K562 (cell line): ENCODE results near the gene ST3GAL5. TPM values are rescaled to one million over a fixed set of nuclear protein-coding genes. Genes with fewer than 3 reads are reported as not detected.

Source experiments
- ATAC-seq: fragments of 200-7000 bp; cut with Tn5 transposase; 3 replicates; pipeline ENCODE4 v1.9.1; 2020; ENCODE audit warnings: moderate library complexity
- BruUV-seq: library from RNA; stranded (reverse); fragments of 400-500 nt; replicated peaks from 2 replicates; lab custom pipeline; 2021; lab: Mats Ljungman, UMichigan
- CTCF ChIA-PET: fragments of 300-600 bp; formaldehyde crosslinking; extraction: SDS; loops from one replicate; lab custom pipeline; 2021; ENCODE audit warnings: low intra/inter-chr PET ratio; lab: Yijun Ruan, JAX
- POLR2A ChIA-PET: fragments of 300-600, 350-650 bp; sonication (Branson Sonifier 250); formaldehyde crosslinking; extraction: SDS; loops from one replicate; lab custom pipeline; 2021; ENCODE audit warnings: antibody characterized with exemption, inconsistent platforms; lab: Yijun Ruan, JAX
- DNase-seq, 4 experiments: peaks; one replicate each; pipeline versions ENCODE4 v3.0.0 to v3.0.0-alpha.2; 2011 to 2018; ENCODE audit warnings: low spot score in 3 of 4, mixed read lengths in 3 of 4; ENCODE audit errors: extremely low read depth in 1 of 4
- FAIRE-seq: peaks from 2 replicates; lab custom pipeline; 2011; peaks lifted over from hg19 to GRCh38; lab: Jason Lieb, UNC
- H2AFZ ChIP-seq: 2 replicates; pipeline ENCODE4 v1.6.0; 2011; ENCODE audit warnings: low read depth, low read length, control low read depth, inconsistent platforms
- H3K27ac ChIP-seq: fragments of 200-600 bp; 3 replicates; pipeline ENCODE4 v1.8.0; 2011; ENCODE audit warnings: low read depth, mild to moderate bottlenecking, control low read depth, inconsistent platforms, low read length, moderate library complexity, mixed read lengths; ENCODE audit errors: extremely low read depth
- H3K27me3 ChIP-seq, 2 experiments: fragments of 300-600 bp in 1 of 2; 2 replicates in 1 of 2; 3 replicates in 1 of 2; pipeline versions ENCODE4 v1.6.0 to v1.8.0; 2011; ENCODE audit warnings: inconsistent platforms in 2 of 2, low read length in 2 of 2, mild to moderate bottlenecking in 1 of 2, mixed read lengths in 1 of 2, moderate library complexity in 1 of 2; ENCODE audit not compliant: control insufficient read depth in 2 of 2, insufficient read depth in 2 of 2
- H3K36me3 ChIP-seq: fragments of 300-600 bp; 3 replicates; pipeline ENCODE4 v1.8.0; 2011; ENCODE audit warnings: mild to moderate bottlenecking, low read length, inconsistent platforms; ENCODE audit not compliant: control insufficient read depth, insufficient read depth
- H3K4me1 ChIP-seq, 2 experiments: fragments of 200-600 bp in 1 of 2; replicated peaks in 1 of 2; 2 replicates in 1 of 2; 3 replicates in 1 of 2; pipeline versions ENCODE4 v1.5.1 to v1.8.0; 2011; ENCODE audit warnings: inconsistent platforms in 2 of 2, low read length in 2 of 2, mild to moderate bottlenecking in 1 of 2, mixed read lengths in 1 of 2, moderate library complexity in 1 of 2; ENCODE audit not compliant: control insufficient read depth in 2 of 2, insufficient read depth in 2 of 2
- H3K4me2 ChIP-seq: 2 replicates; pipeline ENCODE4 v1.6.1; 2011; ENCODE audit warnings: low read length, control low read depth, inconsistent platforms, mixed read lengths; ENCODE audit not compliant: insufficient read depth
- H3K4me3 ChIP-seq: fragments of 200-600 bp; sonication (generic), shearing (Covaris generic); 2 replicates; pipeline ENCODE4 v1.5.1; 2016; ENCODE audit warnings: control low read depth, inconsistent platforms
- H3K79me2 ChIP-seq: fragments of 200-600 bp; 3 replicates; pipeline ENCODE4 v1.8.0; 2011; ENCODE audit warnings: low read length, inconsistent platforms; ENCODE audit not compliant: control insufficient read depth, insufficient read depth
- H3K9ac ChIP-seq, 2 experiments: 2 replicates each; pipeline versions ENCODE4 v1.6.0 to v1.6.1; 2011; ENCODE audit warnings: low read depth in 2 of 2, low read length in 2 of 2, control low read depth in 1 of 2, inconsistent platforms in 1 of 2, mild to moderate bottlenecking in 1 of 2, mixed read lengths in 1 of 2; ENCODE audit not compliant: insufficient read depth in 1 of 2
- H3K9me1 ChIP-seq: one replicate; pipeline ENCODE4 v1.6.0; 2011; ENCODE audit warnings: inconsistent platforms, mild to moderate bottlenecking, low read length, moderate library complexity; ENCODE audit not compliant: control insufficient read depth, insufficient read depth
- H3K9me3 ChIP-seq: replicated peaks from 2 replicates; pipeline ENCODE4 v1.5.1; 2011; ENCODE audit warnings: low read depth, low read length, inconsistent platforms; ENCODE audit not compliant: control insufficient read depth, insufficient read depth
- H4K20me1 ChIP-seq: replicated peaks from 2 replicates; pipeline ENCODE4 v1.6.1; 2011; ENCODE audit warnings: low read length, inconsistent platforms, mixed read lengths; ENCODE audit not compliant: control insufficient read depth, insufficient read depth
- CHAMP1 ChIP-seq: fragments of 450-650 bp; IDR thresholded peaks from 2 replicates; pipeline ENCODE4 v1.6.1; 2016; ENCODE audit warnings: mild to moderate bottlenecking
- E2F4 ChIP-seq: sonication (generic); formaldehyde crosslinking; IDR thresholded peaks from 2 replicates; pipeline ENCODE4 v1.8.0; 2022; ENCODE audit warnings: mild to moderate bottlenecking, low read depth, missing genetic modification reagents
- MTA2 ChIP-seq: fragments of 450-650 bp; IDR thresholded peaks from 2 replicates; pipeline ENCODE4 v1.6.1; 2016; ENCODE audit warnings: low read depth
- PCBP1 ChIP-seq: fragments of 200-400 bp; formaldehyde crosslinking; IDR thresholded peaks from 2 replicates; pipeline ENCODE4 v1.6.1; 2018; ENCODE audit warnings: mild to moderate bottlenecking, low read depth, low read length; ENCODE audit not compliant: poor library complexity, severe bottlenecking
- POLR2H ChIP-seq: IDR thresholded peaks from 2 replicates; pipeline ENCODE4 v1.6.1; 2016; ENCODE audit warnings: missing genetic modification characterization, low read depth, mild to moderate bottlenecking, control low read depth, missing compliant biosample characterization, moderate library complexity
- PTRF ChIP-seq: fragments of 450-650 bp; IDR thresholded peaks from 2 replicates; pipeline ENCODE4 v1.6.1; 2016; ENCODE audit warnings: mild to moderate bottlenecking, missing genetic modification characterization, missing compliant biosample characterization
- RBBP5 ChIP-seq: fragments of 200-600 bp; sonication (generic); IDR thresholded peaks from 2 replicates; pipeline ENCODE4 v1.6.1; 2012; ENCODE audit warnings: borderline replicate concordance, mild to moderate bottlenecking, low read length, control low read depth, inconsistent platforms; ENCODE audit not compliant: insufficient read depth, poor library complexity, severe bottlenecking
- U2AF2 ChIP-seq: fragments of 200-400 bp; formaldehyde crosslinking; optimal IDR thresholded peaks from 2 replicates; pipeline ENCODE3; 2017; ENCODE audit warnings: low read depth, mild to moderate bottlenecking, low read length
- ZEB2 ChIP-seq: fragments of 450-650 bp; IDR thresholded peaks from 2 replicates; pipeline ENCODE4 v1.6.1; 2016
- ZNF134 ChIP-seq: fragments of 250-450 bp; sonication (Bioruptor Pico); conservative IDR thresholded peaks from 2 replicates; pipeline ENCODE4 v1.4.0; 2020
- ZNF184 ChIP-seq: sonication (generic); formaldehyde crosslinking; IDR thresholded peaks from 2 replicates; pipeline ENCODE4 v1.5.0; 2020; ENCODE audit warnings: missing genetic modification reagents
- ZNF239 ChIP-seq: fragments of 250-450 bp; sonication (Bioruptor Pico); IDR thresholded peaks from 2 replicates; pipeline ENCODE4 v1.4.0; 2020; ENCODE audit warnings: mild to moderate bottlenecking
- ZNF444 ChIP-seq: fragments of 250-450 bp; sonication (Bioruptor Pico); IDR thresholded peaks from 2 replicates; pipeline ENCODE4 v1.4.0; 2020; ENCODE audit warnings: mild to moderate bottlenecking, moderate library complexity
- ZNF707 ChIP-seq: fragments of 250-450 bp; sonication (Bioruptor Pico); conservative IDR thresholded peaks from 2 replicates; pipeline ENCODE4 v1.8.0; 2022; ENCODE audit warnings: inconsistent platforms, mild to moderate bottlenecking, moderate library complexity
- WGBS: fragments of 100-300 bp; shearing (Covaris generic); methylation state at CpG from one replicate; pipeline ENCODE4 v1.1.6; 2016; ENCODE audit warnings: low coverage, mixed read lengths; ENCODE audit not compliant: insufficient coverage; ENCODE audit errors: missing lambda C conversion rate; 5-methylcytosine and 5-hydroxymethylcytosine counted together
- in situ Hi-C: fragments of 300-500 bp; cut with MboI; formaldehyde crosslinking; loops from 4 replicates; pipeline ENCODE4 v1.15.0; 2018; ENCODE audit warnings: inconsistent platforms, mixed read lengths
- intact Hi-C: fragments of 100-400 bp; cut with micrococcal nuclease; formaldehyde crosslinking; loops from 2 replicates; pipeline ENCODE4 v1.14.2; 2022
- polyA plus RNA-seq, 8 experiments: library from polyadenylated mRNA; depleted of rRNA in 4 of 8; stranded (reverse) in 5 of 8; unstranded in 3 of 8; fragments of >200 nt; fragmentation: Nextera tagmentation in 2 of 8; fragmentation: Illumina TruSeq in 1 of 8; extraction: Ambion mirVana in 2 of 8; extraction: Trizol in 1 of 8; gene quantifications; 2 replicates each; pipeline versions ENCODE4 v1.2.1 to v1.2.3, GENCODE V29; 2011 to 2014; ENCODE audit warnings: inconsistent platforms in 1 of 8, missing spikeins in 1 of 8
- total RNA-seq, 7 experiments: library from RNA; depleted of rRNA in 6 of 7; stranded (reverse); fragments of >200 nt in 6 of 7; fragmentation: Illumina TruSeq in 2 of 7; extraction: Trizol in 2 of 7; gene quantifications; 2 replicates each; pipeline versions ENCODE4 v1.2.1 to v1.2.3, GENCODE V29; 2011 to 2021; ENCODE audit warnings: low replicate concordance in 1 of 7

Gene ST3GAL5
- total and polyA plus RNA-seq, 9 of the 15 experiments (the other 6 are each of a cell fraction or from before 2014, with no cell fraction given), result 1.6 to 10.0 (median 4.2) TPM

- H3K27me3 ChIP-seq, result peaks cover 64 to 89% of the 10 kb centered on the region in 2 experiments
- peaks cover 4% of the 10 kb centered on the region; the same call in 1 of the 2 replicates for H4K20me1 ChIP-seq
- TF ChIP-seq ZNF444 (CRISPR knock-in tag) (no peak), ZEB2 (no peak), ZNF134 (CRISPR knock-in tag) (no peak), PCBP1 (no peak), ZNF707 (CRISPR knock-in tag) (no peak), CHAMP1 (no peak), E2F4 (CRISPR knock-in tag) (no peak), ZNF239 (CRISPR knock-in tag) (no peak), U2AF2 (no peak), POLR2H (tag) (no peak), ZNF184 (no peak), RBBP5 (no peak), PTRF (tag) (no peak), MTA2 (no peak)
- peaks cover 0 to 2% of the 10 kb centered on the region in 2 experiments; a peak in 1 of 5 replicates for H3K4me1 ChIP-seq
- ChIA-PET POLR2A (interaction anchor here (0.7 to 1.3 kb wide), 3 partner anchors 20 to 314 kb away, joined by 3 read pairs; no protein-coding TSS in a partner anchor), CTCF (no interaction called here)
- intact Hi-C loops (no loop called here), in situ Hi-C loops (no loop called here)
- 0% methylated on average over 5 of the region's 5 CpGs for WGBS
- no peak overlapping the region for H3K4me2 ChIP-seq
- H3K4me3 ChIP-seq, result no peak overlapping the region
- H3K9me1 ChIP-seq, result no peaks in the 10 kb centered on the region
- FAIRE-seq (no peak), ATAC-seq (no peak), DNase-seq (no peak)
- no peaks in the 10 kb centered on the region for H3K79me2 ChIP-seq
- no peaks in the 10 kb centered on the region for H3K36me3 ChIP-seq
- H3K9ac ChIP-seq, result no peak overlapping the region
- H3K9me3 ChIP-seq, result no peaks in the 10 kb centered on the region
- no peak overlapping the region for H2AFZ ChIP-seq
- BruUV-seq, result no TSS peak
- H3K27ac ChIP-seq, result no peak overlapping the region
These were observed 99.5 kb downstream of the ST3GAL5 start for GRCh38 chr2:85789271-85789670.
